A549 treated with RU486 at 1 μM for 4 hours (cell line): ENCODE data around the gene USH1G. TPM values are rescaled to one million over a fixed set of nuclear protein-coding genes. Genes with fewer than 3 reads are reported as not detected.

Experiments
- total RNA-seq: library from RNA; stranded (reverse); fragments of 200-300 nt; extraction: Qiagen RNA extraction; gene quantifications from 5 replicates; pipeline ENCODE4 v1.2.3, GENCODE V29; 2022; ENCODE audit warnings: low read depth

Gene USH1G
- 0.07 TPM in 3 of 5 replicates, not detected in the others for total RNA-seq

DNA sequence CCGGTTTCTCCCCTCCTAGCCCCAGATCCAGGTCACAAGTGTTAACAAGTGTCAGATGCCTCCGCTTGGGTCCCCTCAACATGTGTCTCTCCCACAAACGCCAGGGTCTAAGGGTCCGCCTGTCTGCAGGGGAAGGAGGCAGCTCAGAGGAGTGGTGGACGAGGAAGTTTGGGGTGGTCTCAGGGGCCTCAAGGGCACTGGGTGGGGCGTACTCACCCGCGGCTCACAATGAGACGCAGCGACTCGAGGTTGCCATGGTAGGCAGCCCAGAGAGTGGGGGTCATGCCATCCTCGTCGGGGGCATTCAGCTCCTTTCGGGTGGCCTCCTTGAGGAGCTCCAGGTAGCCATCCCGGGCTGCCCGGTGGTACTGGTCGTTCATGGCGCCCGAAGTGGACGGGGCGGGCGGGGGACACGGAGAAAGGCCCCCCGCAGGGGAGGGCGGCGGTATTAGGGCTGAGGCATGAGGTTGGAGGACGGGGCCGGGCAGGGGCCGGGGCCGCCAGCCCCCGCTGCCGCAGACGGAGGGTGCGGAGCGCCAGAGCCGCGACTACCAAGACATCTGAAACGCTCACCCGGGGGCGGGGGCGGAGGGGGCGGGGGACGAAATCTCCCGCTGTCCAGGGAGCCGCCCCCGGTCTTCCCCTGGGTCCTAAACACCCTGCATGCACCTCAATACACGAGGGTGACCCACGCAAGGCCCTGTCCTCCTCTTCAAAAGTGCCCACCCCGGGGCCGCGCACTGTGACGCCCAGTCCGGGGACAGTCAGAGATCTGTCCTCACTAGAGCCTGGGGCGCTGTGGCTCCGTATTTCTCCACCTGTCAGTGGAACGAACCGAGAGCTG, at the start of gene USH1G:
Gene USH1G (minus strand): TSS at position 562 of the 844 bp plus-strand sequence. CDS start 182 bp downstream, at position 380.

DNA sequence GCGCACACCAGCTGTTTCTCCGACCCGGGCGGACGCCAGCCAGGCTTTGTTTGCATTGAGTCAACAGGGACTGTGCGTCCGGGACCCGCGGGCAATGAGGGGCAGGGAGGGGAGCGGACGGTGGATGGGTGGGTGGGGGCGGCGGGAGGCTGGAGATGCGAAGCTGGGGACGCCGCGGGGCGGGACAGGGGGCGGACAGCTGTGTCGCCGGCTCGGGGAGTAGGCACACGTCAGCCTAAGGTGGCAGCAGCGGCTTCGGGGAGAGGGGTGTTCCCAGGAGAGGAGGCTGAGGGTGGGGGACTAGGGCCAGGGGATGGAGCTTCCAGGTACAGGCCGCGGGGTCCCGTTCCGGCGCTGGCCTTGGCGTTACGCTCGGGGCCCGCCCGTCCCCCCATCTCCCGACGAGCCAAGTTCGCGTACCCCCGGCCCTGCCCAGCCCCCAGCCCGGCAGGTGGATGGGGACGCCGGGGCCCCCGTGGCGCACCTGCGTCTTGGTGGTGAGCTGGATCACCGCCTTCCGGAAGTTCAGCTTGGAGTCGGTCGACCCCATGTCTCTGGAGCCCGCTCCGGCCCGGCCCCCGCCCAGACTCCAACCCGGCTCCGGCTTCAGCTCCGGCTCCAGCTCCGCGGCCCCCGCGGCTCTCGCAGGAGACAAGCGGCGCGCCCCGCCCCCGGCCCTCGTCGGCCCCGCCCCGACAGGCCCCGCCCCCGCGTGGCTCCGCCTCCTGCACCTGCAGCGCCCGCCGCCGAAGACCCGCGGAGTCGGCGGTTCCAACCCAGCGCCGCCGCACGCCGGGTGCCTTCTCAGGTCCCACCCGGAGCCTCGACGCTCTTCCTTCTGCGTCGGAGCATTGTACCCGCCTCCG, 49.3 kb upstream of the USH1G start, which contains the start of gene HID1:
Gene HID1 (minus strand): TSS at position 653 of the 866 bp plus-strand sequence. CDS start 103 bp downstream, at position 550.

DNA sequence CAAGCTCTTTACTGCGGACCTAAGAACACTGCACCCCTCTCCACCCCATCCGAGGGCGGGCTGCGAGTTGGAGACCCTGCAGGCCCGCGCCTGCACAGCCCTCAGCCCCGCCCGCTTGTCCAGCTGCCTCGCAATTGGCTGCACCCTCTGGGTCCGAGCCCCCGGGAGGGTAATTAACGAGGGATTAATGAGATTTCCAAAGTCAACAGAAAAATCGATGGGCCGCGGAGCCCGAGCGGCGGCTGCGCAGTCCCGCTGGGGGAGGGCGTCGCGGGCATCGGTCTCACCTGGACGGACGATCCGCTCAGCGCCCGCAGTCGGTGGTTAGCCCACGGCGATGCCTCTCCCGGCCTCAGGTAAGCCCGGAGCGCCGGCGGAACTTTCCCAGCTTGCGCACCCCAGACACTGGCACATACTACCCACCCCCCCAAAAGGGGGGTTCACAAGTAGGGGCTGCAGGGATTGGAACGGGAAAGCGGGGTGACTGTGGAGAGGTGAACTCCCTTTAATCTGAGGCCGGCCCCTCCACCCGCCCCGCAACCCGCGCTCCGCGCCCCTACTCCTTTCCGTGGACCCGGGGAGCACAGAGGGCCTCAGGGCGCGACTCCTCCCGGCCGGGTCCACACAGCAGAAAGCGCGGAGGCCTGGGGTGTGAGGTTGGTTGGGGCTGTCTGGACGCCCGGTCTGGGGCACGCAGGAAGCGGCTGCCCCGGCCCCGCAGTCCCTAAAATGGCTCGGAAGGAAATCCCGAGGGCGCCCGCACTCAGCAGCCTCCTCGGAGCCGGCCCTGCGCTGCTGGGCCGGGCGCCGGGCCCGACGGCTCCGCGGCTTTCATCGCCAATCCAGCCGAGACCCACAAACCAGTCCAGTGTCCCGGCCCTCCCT, 12.8 kb upstream of the USH1G start, which contains the start of gene OTOP3:
Gene OTOP3 (plus strand): TSS at position 314 of the 885 bp plus-strand sequence. CDS start 24 bp downstream, at position 338.

DNA sequence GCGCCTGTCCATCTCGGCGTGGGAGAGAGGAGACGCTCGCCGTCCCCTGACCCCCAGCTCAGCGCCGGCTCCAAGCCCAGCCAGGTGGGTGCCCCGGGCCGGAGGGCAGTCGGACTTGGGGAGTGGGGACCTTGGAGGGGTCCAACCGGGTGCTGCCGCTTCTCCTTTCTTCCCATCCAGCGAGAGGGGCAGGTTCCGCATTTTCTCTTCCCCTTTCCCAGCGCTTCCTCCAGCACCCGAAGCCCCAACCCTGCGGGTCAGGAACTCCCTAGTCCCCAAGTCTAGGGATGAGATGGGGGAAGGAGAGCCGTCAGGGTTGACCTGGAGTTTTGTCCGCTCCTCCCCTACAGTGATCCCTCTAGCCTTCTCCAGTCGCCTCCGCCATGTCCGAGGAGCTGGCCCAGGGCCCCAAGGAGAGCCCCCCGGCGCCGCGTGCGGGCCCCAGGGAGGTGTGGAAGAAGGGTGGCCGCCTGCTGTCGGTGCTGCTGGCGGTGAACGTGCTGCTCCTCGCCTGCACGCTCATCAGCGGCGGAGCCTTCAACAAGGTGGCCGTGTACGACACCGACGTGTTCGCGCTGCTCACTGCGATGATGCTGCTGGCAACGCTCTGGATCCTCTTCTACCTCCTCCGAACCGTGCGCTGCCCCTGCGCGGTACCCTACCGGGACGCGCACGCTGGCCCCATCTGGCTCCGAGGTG, 1.3 kb upstream of the USH1G start, which contains the start of gene OTOP2:
Gene OTOP2 (plus strand): TSS at position 24 of the 699 bp plus-strand sequence. CDS start 360 bp downstream, at position 384.

DNA sequence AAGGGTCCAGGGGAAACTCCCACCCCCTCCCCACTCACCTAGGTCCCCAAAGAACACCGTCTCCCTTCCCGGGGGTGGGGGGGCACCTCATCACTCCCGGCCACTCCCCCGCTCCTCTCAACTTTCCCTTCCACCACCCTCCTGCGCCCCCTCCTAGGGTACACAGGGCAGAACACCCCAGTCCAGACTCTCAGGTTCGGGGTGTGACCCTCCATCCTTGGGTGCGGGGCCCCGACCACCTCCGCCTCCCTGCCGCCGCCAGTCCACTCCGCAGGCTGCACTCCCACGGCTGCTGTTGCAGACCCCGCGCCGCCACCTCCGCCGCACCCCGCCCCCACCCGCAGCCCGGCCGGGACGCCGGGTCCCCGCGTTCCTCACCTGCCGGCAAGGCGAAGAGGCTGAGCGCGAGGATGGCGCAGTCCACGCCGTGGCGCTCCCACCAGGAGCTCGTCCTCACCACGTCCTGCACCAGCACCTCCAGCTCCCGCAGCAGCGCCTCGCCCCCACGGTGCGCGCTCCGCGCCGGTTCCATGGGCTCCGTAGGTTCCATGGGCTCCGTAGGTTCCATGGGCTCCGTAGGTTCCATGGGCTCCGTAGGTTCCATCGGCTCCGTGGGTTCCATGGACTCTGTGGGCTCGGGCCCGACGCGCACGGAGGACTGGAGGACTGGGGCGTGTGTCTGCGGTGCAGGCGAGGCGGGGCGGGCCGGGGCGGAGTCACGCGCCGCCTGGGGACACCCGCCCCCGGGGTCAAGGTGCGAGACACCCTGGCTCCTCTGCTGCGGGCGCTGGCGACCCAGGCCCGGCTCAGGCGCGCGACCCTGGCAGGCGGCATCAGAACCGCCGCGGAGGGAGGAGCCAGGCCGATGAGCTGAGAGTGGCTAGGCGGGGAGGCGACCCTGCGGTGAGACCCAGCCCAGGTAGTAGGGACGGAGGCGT, 29.8 kb downstream of the USH1G start, which contains the start of gene FADS6:
Gene FADS6 (minus strand): TSS at position 660 of the 938 bp plus-strand sequence. CDS start 38 bp downstream, at position 622.

DNA sequence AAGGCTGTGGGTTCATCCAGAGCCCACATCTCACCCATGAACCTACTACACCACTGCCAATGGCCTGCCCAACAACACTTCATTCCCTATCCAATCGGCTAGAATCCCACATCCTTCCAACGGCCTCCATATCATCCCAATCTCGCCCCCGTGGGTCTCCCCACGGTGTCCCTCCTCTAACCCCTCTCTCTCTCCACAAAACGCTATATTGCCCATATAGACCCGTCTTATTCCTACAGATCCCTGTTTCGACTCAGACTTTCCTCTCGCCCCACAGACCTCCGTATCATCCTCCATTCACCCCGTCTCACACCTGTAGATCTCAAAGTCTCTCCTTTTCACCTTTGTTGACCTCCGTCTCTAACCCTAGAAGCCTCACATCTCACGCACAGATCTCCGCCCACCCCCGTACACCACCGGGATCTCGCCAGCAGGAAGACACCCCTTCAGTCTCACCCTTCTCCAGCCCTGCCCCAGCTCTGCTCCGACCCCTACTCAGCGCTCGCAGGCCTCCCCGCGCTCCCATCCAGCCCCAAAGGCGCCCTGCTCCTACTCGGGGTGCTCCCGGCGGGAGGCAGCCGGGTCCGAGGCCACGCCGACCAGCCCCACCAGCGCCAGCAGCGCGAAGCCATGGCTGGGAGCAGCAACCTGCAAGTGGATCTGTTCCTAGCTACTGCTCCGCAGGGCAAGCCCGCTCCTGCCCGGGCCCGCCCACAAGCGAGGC, 50.6 kb downstream of the USH1G start, which contains the start of gene FDXR:
Gene FDXR (minus strand): TSS at position 682 of the 724 bp plus-strand sequence. CDS start 50 bp downstream, at position 632.

Other genes starting within 250 kb of the USH1G start
- gene CD300LF, start 210.3 kb downstream of the USH1G start, total RNA-seq: not detected in 5 replicates
- gene RAB37, start 186.0 kb downstream of the USH1G start, total RNA-seq: 1.0 to 3.1 TPM (median 1.2 TPM) in 5 replicates
- 31.7 to 46.3 TPM (median 44.9 TPM) in 5 replicates for gene NHERF1, start 174.6 kb downstream of the USH1G start, total RNA-seq
- gene NAT9, start 146.9 kb downstream of the USH1G start, total RNA-seq: 47.7 to 60.1 TPM (median 54.9 TPM) in 5 replicates
- 0.13 to 0.50 TPM (median 0.28 TPM) in 5 replicates for gene GRIN2C, start 63.4 kb downstream of the USH1G start, total RNA-seq
- 42.6 to 65.7 TPM (median 63.3 TPM) in 5 replicates for gene FDXR, start 50.3 kb downstream of the USH1G start, total RNA-seq
- gene FADS6, start 29.6 kb downstream of the USH1G start, total RNA-seq: 0.07 TPM in 1 of 5 replicates, not detected in the others
- 0.07 to 0.11 TPM in 2 of 5 replicates, not detected in the others for gene OTOP2, start 1.0 kb upstream of the USH1G start, total RNA-seq
- gene OTOP3, start 12.6 kb upstream of the USH1G start, total RNA-seq: not detected in 5 replicates
- 6.1 to 9.2 TPM (median 9.0 TPM) in 5 replicates for gene HID1, start 49.5 kb upstream of the USH1G start, total RNA-seq
- gene CDR2L, start 64.4 kb upstream of the USH1G start, total RNA-seq: 35.6 to 53.4 TPM (median 48.8 TPM) in 5 replicates
- 76.3 to 88.4 TPM (median 82.0 TPM) in 5 replicates for gene MRPL58, start 89.4 kb upstream of the USH1G start, total RNA-seq
- 461 to 594 TPM (median 516 TPM) in 5 replicates for gene ATP5PD, start 123.7 kb upstream of the USH1G start, total RNA-seq
- gene KCTD2, start 124.0 kb upstream of the USH1G start, total RNA-seq: 28.0 to 30.8 TPM (median 29.8 TPM) in 5 replicates
- 22.1 to 37.5 TPM (median 30.9 TPM) in 5 replicates for gene SLC16A5, start 164.7 kb upstream of the USH1G start, total RNA-seq
- gene ARMC7, start 186.7 kb upstream of the USH1G start, total RNA-seq: 17.1 to 22.7 TPM (median 18.6 TPM) in 5 replicates
- gene NT5C, start 208.5 kb upstream of the USH1G start, total RNA-seq: 82.9 to 136 TPM (median 131 TPM) in 5 replicates
- 699 to 981 TPM (median 832 TPM) in 5 replicates for gene JPT1, start 231.3 kb upstream of the USH1G start, total RNA-seq